ENCODE measurements around the gene EID1.

- no peak for TF ChIP-seq CTCF (IDR thresholded peaks at IDR 0.05; ENCODE audit: low read depth, low read length, missing input control)
- no peak for TF ChIP-seq TAF1 (conservative IDR thresholded peaks at IDR 0.05)
- no peak for TF ChIP-seq GABPA (IDR thresholded peaks at IDR 0.05 in 1 of 2, conservative IDR thresholded peaks at IDR 0.05 in 1 of 2)
- no peak for TF ChIP-seq RAD21 (IDR thresholded peaks at IDR 0.05)
- TF ChIP-seq HNF4G (IDR thresholded peaks at IDR 0.05) = no peak
- TF ChIP-seq MAX (IDR thresholded peaks at IDR 0.05) = no peak
- TF ChIP-seq REST (IDR thresholded peaks at IDR 0.05) = no peak
- TF ChIP-seq JUND (IDR thresholded peaks at IDR 0.05) = no peak
- TF ChIP-seq FOXA1 (IDR thresholded peaks at IDR 0.05) = no peak
- no peak for TF ChIP-seq SP1 (IDR thresholded peaks at IDR 0.05)
- TF ChIP-seq NR2F2 (IDR thresholded peaks at IDR 0.05) = no peak
Observed at GRCh38 chr15:48832648-48833047, 45.3 kb upstream of the EID1 start.
